ENCODE measurements around the gene ANKAR. TPM values are rescaled to one million over a fixed set of nuclear protein-coding genes. Genes with fewer than 3 reads are reported as not detected.

The ANKAR gene
- total RNA-seq, 1 donor from 2014 or later: 3.6 TPM

DNA sequence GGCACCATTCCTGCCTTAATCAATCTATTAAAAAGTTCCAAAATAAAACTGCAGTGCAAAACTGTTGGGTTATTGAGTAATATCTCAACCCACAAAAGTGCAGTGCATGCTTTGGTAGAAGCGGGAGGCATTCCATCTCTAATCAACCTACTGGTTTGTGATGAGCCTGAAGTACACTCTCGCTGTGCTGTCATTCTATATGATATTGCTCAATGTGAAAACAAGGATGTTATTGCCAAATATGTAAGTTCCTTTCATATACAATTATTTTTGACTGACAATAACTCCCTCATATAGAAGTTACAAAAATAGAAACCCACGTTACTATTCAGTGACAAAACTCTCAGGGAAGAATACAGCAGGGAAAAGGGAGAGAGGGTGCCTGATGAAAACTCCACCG, 45.1 kb downstream of the ANKAR start:
- Mint-ChIP-seq H3K27me3 (ENCODE audit: unreplicated experiment) (no peaks in the 10 kb centered on the region), H3K4me3 (ENCODE audit: unreplicated experiment) (no peak overlapping the region), H3K9me3 (ENCODE audit: unreplicated experiment) (peaks cover 4% of the 10 kb centered on the region), H3K36me3 (ENCODE audit: unreplicated experiment) (no peaks in the 10 kb centered on the region), H3K4me1 (ENCODE audit: low read depth, unreplicated experiment) (no peaks in the 10 kb centered on the region), H3K27ac (ENCODE audit: unreplicated experiment) (no peak overlapping the region)
- TF ChIP-seq, protein P1, sequence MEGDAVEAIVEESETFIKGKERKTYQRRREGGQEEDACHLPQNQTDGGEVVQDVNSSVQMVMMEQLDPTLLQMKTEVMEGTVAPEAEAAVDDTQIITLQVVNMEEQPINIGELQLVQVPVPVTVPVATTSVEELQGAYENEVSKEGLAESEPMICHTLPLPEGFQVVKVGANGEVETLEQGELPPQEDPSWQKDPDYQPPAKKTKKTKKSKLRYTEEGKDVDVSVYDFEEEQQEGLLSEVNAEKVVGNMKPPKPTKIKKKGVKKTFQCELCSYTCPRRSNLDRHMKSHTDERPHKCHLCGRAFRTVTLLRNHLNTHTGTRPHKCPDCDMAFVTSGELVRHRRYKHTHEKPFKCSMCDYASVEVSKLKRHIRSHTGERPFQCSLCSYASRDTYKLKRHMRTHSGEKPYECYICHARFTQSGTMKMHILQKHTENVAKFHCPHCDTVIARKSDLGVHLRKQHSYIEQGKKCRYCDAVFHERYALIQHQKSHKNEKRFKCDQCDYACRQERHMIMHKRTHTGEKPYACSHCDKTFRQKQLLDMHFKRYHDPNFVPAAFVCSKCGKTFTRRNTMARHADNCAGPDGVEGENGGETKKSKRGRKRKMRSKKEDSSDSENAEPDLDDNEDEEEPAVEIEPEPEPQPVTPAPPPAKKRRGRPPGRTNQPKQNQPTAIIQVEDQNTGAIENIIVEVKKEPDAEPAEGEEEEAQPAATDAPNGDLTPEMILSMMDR (IDR thresholded peaks at IDR 0.05; ENCODE audit: partially characterized antibody, unreplicated experiment): no peak
- no peak for DNase-seq

DNA sequence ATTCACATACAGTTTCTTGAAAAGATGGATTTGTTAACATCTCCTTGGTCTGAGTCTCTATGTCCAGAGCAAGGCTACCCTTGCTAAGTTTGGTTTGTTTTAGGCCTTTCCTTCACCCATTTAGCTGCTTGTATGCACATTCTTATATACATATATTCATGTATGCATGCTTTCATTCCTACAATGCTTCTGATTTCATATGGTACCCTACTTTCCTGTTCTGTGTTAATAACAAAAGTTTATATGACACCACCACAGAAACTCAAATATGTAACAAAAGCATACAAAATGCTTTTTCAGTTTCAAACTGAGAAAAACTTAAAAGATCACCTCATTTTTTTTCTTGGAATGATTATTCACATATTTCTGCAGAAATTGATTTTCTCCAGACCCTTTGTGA, 48.7 kb downstream of the ANKAR start:
- H3K9me3 Mint-ChIP-seq (ENCODE audit: unreplicated experiment): no peaks in the 10 kb centered on the region
- TF ChIP-seq, protein P1 (IDR thresholded peaks at IDR 0.05; ENCODE audit: partially characterized antibody, unreplicated experiment): no peak
- H3K4me3 Mint-ChIP-seq (ENCODE audit: unreplicated experiment): no peak overlapping the region
- no peaks in the 10 kb centered on the region for H3K36me3 Mint-ChIP-seq (ENCODE audit: unreplicated experiment)
- no peak for DNase-seq
- no peaks in the 10 kb centered on the region for H3K4me1 Mint-ChIP-seq (ENCODE audit: low read depth, unreplicated experiment)
- peaks cover 2% of the 10 kb centered on the region for H3K27me3 Mint-ChIP-seq (ENCODE audit: unreplicated experiment)
- no peak overlapping the region for H3K27ac Mint-ChIP-seq (ENCODE audit: unreplicated experiment)

Other genes with a start within 250 kb of the ANKAR start
- gene WDR75, start 233.2 kb upstream of the ANKAR start, total RNA-seq (ENCODE audit: unreplicated experiment): 41.4 TPM
- 0.56 TPM for gene SLC40A1, start 93.9 kb upstream of the ANKAR start, total RNA-seq (ENCODE audit: unreplicated experiment)
- gene ASNSD1, start 13.2 kb upstream of the ANKAR start, total RNA-seq (ENCODE audit: unreplicated experiment): 39.9 TPM
- gene OSGEPL1, start 88.1 kb downstream of the ANKAR start, total RNA-seq (ENCODE audit: unreplicated experiment): 12.5 TPM
- 55.1 TPM for gene ORMDL1, start 109.7 kb downstream of the ANKAR start, total RNA-seq (ENCODE audit: unreplicated experiment)
- gene PMS1, start 109.8 kb downstream of the ANKAR start, total RNA-seq (ENCODE audit: unreplicated experiment): 45.0 TPM

All from glutamatergic neuron (in vitro differentiated cells).